Pons (tissue), 1 donor: ENCODE data around the gene AGAP1.

Experiments used
- DNase-seq: peaks from one replicate; pipeline ENCODE4 v3.0.0-alpha.2; 2016; ENCODE audit warnings: low spot score

Gene AGAP1

GRCh38 chr2:236172255-236173035 is 678.6 kb downstream of the AGAP1 start:
- no peak for DNase-seq

GRCh38 chr2:236173036-236173728 is 679.3 kb downstream of the AGAP1 start:
- no peak for DNase-seq

GRCh38 chr2:236173729-236174607 is 680.1 kb downstream of the AGAP1 start:
- no peak for DNase-seq

DNA sequence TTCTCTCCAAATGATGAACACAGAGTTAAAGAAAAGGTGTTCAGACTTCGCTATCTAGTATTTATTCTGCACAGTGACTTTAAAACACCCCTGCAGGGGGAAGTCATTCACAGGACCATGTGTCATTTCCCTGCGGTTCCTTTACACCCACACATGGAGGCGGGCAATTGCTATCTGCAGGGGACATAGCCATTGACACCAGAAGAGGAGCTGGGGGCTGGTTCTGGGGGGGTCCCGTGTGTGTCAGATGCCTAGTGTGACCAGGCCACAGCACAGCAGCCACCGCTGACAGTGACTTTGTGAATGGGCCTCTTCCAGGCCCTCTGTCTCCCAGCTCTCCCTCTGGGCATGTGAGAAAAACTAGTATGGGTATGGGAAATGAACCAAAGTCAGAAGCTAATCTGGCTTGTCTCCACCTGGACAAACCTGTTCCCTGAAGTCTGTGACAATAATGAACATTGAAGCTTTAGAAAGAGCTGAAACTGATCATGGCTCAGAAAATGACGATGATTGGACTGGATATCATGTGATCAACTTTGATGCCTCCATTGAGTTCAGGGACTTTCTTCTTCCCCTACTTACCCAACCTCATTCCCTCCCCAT is 681.8 kb downstream of the AGAP1 start:
- DNase-seq: no peak

DNA sequence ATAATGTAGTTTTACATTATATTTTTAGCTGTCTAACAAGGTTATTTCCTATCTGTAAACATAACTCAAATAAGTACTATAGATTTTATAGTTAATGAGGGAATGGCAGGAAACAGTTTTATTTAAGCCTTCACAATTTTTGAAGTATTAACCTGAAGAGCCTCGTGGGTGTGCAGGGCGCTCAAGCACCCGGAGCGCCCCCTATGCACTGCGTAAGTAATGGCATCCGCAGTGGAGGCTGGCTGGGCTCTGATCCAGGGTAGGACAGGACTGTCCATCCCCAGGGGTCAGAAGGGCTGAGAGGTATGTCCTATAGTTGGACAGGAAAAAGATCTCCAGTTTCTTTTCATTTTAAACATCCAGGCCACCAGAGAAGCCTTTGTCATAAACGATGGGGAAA is 682.6 kb downstream of the AGAP1 start:
- no peak for DNase-seq

- DNase-seq: no peak
Measured at GRCh38 chr2:236176951-236177350, 683.1 kb downstream of the AGAP1 start.

DNA sequence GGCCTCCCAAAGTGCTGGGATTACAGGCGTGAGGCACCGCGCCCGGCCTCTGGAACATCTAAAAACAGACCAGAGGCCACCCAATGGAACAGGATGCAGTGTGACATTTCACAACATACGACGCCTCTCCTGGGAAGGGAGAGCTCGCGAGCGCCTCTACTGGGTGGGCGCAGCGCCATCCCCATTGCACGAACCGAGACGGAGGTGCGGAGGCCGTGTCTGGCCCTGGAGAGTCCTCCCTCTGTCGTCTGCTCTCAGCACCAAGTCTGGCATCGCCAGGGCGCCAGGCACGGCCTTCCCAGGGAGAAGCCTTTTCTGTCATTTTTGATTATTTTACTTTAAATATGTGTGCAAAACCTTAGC is 683.7 kb downstream of the AGAP1 start:
- DNase-seq: no peak

DNA sequence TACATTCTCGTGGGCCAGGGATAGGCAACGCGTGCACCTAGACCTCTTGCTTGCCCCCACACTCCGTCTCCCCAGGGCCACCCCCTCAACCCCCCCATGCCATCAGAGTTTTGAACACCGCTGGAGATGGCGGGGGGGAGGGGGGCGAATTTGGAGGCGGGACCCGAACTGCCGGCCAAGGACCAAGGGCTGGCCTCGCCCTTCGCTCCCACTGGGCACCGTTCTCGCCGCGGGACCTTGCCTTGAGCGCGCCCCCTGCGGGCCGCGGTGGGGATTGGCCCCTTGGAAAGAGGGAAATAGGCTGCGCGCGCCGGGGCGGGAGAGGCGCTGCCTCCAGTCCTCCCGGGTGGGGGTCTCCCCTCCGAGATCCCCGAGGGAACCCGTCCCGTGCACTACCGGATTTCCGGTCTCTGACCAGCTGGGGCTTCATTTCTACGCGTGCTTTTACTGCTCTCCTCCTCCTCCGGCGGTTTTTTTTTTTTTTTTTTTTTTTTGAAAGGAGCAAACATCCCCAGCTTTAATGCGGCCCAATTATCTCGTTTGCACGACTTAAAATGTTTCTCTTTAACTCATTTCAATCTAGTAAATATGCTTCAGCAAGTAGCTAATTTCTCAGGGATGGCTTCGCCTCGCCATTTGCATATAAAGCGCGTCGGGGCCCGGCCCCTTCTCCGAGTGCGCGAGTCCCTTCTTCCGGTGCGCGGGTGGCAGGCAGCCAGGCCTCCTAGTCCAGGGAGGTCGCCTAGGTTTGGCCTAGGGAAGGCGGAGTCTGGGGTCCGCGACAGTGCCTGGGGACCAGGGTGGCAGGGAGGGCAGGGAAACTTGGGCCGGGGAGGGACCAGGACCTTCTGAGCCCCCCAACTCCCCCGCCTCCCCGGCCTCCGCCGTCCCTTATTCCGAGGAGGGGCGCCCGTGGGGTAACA is 684.4 kb downstream of the AGAP1 start:
- peak; percentile 25 for DNase-seq

- no peak for DNase-seq
Measured at GRCh38 chr2:236178890-236179235, 685.0 kb downstream of the AGAP1 start.

GRCh38 chr2:236179236-236180075 is 685.6 kb downstream of the AGAP1 start:
- no peak for DNase-seq

DNA sequence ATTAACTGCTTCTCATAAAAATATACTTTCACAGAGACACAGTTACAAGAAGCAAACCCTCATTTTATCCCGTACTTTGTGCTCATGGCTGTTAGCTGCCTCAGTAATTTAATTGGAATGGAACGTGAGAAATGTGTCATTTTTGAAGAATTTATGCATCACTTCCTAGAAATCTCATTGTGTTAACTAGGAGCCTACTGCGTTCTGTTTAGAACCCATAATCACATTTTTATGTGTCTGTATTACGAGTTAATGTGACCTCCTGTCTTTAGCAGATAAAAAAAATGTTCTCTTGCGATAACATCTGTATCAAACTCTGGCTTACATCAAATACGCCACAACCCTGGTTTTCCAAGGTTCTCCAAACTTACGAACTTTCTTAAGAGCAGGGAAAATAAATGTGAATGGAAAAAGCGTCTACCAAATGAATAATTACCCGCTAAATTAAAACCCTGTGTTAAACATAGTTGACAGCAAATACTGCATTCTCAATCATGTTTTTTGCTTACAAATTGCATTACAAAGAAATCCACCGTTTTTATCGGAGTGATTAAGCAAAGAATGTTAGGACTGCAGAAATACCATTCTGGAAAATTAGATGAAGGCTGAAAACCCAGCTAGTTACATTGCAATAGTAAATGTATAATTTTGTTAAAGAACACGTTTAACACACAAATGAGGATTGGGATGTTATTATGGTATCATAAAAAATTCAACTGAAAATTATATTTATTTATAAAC is 686.4 kb downstream of the AGAP1 start:
- no peak for DNase-seq

DNA sequence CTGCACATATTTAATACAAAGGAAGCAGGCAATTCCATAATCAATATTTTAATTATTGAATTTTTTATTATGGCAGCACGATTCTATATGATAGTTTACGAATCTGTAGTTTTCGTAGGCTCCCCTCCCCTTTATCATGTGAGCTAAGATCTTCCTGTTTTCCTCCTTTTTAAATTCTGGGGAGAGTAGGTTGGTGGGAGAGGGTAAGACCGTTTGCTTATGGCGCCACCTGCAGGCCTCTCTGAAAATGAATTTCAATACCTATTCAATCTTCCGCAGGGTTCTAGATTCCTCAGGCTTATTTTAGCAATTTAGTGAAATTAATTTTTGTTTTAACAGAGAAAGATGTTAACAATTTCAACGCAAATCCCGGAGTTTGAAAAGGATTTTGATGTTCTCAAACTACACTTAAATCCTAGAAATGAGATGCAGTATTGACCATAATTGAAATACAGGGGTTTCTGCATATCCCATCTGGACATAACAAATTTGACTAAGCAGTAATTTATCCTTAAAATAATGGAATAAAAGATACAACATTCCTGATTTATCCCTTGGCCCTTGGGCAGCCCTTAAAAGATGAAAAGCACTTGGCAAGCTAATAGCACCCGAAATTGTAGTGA is 687.1 kb downstream of the AGAP1 start:
- DNase-seq: peak; percentile 31
